ENCODE measurements around the gene ARHGAP10.
"Not testable (repeated sequence)": the region's sequence is repeated elsewhere in the genome, so short reads cannot be mapped to it uniquely, and the experiment has no call there.

The ARHGAP10 gene

GRCh38 chr4:147863111-147863747, 131.3 kb downstream of the ARHGAP10 start:
- no peak for TF ChIP-seq ZNF274 (IDR thresholded peaks at IDR 0.05; ENCODE audit: low read depth, low read length)
- no peak overlapping the region for H3K4me3 ChIP-seq (ENCODE audit: low read length)

GRCh38 chr4:147863808-147864472, 132.1 kb downstream of the ARHGAP10 start:
- H3K4me3 ChIP-seq (ENCODE audit: low read length) = no peak overlapping the region
- no peak for TF ChIP-seq ZNF274 (IDR thresholded peaks at IDR 0.05; ENCODE audit: low read depth, low read length)

GRCh38 chr4:147864607-147865006, 132.7 kb downstream of the ARHGAP10 start:
- TF ChIP-seq ZNF274 (IDR thresholded peaks at IDR 0.05; ENCODE audit: low read depth, low read length) = no peak
- no peak overlapping the region for H3K4me3 ChIP-seq (ENCODE audit: low read length)

- no peak for TF ChIP-seq ZNF274 (IDR thresholded peaks at IDR 0.05; ENCODE audit: low read depth, low read length)
- H3K4me3 ChIP-seq (ENCODE audit: low read length) = no peak overlapping the region
These were observed 134.0 kb downstream of the ARHGAP10 start for GRCh38 chr4:147865926-147866325.

GRCh38 chr4:147866532-147867271, 134.8 kb downstream of the ARHGAP10 start:
- H3K4me3 ChIP-seq (ENCODE audit: low read length) = no peak overlapping the region
- TF ChIP-seq ZNF274 (IDR thresholded peaks at IDR 0.05; ENCODE audit: low read depth, low read length) = no peak

- no peak overlapping the region for H3K4me3 ChIP-seq (ENCODE audit: low read length)
- TF ChIP-seq ZNF274 (IDR thresholded peaks at IDR 0.05; ENCODE audit: low read depth, low read length) = no peak
These were observed 142.2 kb downstream of the ARHGAP10 start for GRCh38 chr4:147874109-147874508.

- TF ChIP-seq ZNF274 (IDR thresholded peaks at IDR 0.05; ENCODE audit: low read depth, low read length) = no peak
- H3K4me3 ChIP-seq (ENCODE audit: low read length) = no peak overlapping the region
These were observed 145.5 kb downstream of the ARHGAP10 start for GRCh38 chr4:147877308-147877771.

GRCh38 chr4:147879676-147880075, 147.8 kb downstream of the ARHGAP10 start:
- no peak for TF ChIP-seq ZNF274 (IDR thresholded peaks at IDR 0.05; ENCODE audit: low read depth, low read length)
- no peak overlapping the region for H3K4me3 ChIP-seq (ENCODE audit: low read length)

- TF ChIP-seq ZNF274 (IDR thresholded peaks at IDR 0.05; ENCODE audit: low read depth, low read length) = no peak
- no peak overlapping the region for H3K4me3 ChIP-seq (ENCODE audit: low read length)
These were observed 148.6 kb downstream of the ARHGAP10 start for GRCh38 chr4:147880511-147880910.

GRCh38 chr4:147884536-147884935, 152.6 kb downstream of the ARHGAP10 start:
- no peak for TF ChIP-seq ZNF274 (IDR thresholded peaks at IDR 0.05; ENCODE audit: low read depth, low read length)
- H3K4me3 ChIP-seq (ENCODE audit: low read length) = no peak overlapping the region

- not testable (repeated sequence) for H3K4me3 ChIP-seq (ENCODE audit: low read length)
These were observed 153.3 kb downstream of the ARHGAP10 start for GRCh38 chr4:147885216-147885615.

GRCh38 chr4:147891476-147892115, 159.7 kb downstream of the ARHGAP10 start:
- no peak for TF ChIP-seq ZNF274 (IDR thresholded peaks at IDR 0.05; ENCODE audit: low read depth, low read length)
- no peak overlapping the region for H3K4me3 ChIP-seq (ENCODE audit: low read length)

GRCh38 chr4:147899512-147899911, 167.6 kb downstream of the ARHGAP10 start:
- TF ChIP-seq ZNF274 (IDR thresholded peaks at IDR 0.05; ENCODE audit: low read depth, low read length) = no peak
- H3K4me3 ChIP-seq (ENCODE audit: low read length) = no peak overlapping the region

GRCh38 chr4:147901388-147901787, 169.5 kb downstream of the ARHGAP10 start:
- no peak for TF ChIP-seq ZNF274 (IDR thresholded peaks at IDR 0.05; ENCODE audit: low read depth, low read length)
- no peak overlapping the region for H3K4me3 ChIP-seq (ENCODE audit: low read length)

All from GM08714 (cell line).